ENCODE data around the gene GINS2. TPM values are rescaled to one million over a fixed set of nuclear protein-coding genes. Genes with fewer than 3 reads are reported as not detected.

Gene GINS2
- total RNA-seq, 1 experiment from 2014 or later, result 20.2 TPM

DNA sequence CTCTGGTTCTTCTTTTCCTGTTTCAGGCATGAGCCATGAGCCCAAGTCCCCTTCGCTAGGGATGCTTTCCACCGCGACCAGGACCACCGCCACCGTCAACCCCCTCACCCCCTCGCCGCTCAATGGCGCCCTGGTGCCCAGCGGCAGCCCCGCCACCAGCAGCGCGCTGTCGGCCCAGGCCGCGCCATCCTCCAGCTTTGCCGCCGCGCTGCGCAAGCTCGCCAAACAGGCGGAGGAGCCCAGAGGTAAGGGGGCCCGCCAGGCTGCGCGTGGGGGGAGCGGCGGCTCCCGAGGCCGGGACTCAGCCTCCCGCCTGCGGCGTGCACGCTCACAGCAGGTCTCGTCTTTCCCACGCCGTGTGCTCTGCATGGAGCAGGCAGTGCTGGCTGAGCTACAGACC lies 54.9 kb downstream of the GINS2 start:
- H2AFZ ChIP-seq, result no peak overlapping the region
- H3K9me3 ChIP-seq (ENCODE audit: insufficient read depth, low read depth), result peaks cover 9% of the 10 kb centered on the region
- TF ChIP-seq, protein P1, sequence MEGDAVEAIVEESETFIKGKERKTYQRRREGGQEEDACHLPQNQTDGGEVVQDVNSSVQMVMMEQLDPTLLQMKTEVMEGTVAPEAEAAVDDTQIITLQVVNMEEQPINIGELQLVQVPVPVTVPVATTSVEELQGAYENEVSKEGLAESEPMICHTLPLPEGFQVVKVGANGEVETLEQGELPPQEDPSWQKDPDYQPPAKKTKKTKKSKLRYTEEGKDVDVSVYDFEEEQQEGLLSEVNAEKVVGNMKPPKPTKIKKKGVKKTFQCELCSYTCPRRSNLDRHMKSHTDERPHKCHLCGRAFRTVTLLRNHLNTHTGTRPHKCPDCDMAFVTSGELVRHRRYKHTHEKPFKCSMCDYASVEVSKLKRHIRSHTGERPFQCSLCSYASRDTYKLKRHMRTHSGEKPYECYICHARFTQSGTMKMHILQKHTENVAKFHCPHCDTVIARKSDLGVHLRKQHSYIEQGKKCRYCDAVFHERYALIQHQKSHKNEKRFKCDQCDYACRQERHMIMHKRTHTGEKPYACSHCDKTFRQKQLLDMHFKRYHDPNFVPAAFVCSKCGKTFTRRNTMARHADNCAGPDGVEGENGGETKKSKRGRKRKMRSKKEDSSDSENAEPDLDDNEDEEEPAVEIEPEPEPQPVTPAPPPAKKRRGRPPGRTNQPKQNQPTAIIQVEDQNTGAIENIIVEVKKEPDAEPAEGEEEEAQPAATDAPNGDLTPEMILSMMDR (conservative IDR thresholded peaks at IDR 0.05), result no peak
- no peak for TF ChIP-seq EZH2 (IDR thresholded peaks at IDR 0.05; ENCODE audit: low read depth)
- POLR2A ChIA-PET (ENCODE audit: unreplicated experiment), result no interaction called here
- H3F3A ChIP-seq (ENCODE audit: insufficient read depth, low read depth), result peaks cover 4% of the 10 kb centered on the region; the same call in 1 of the 2 replicates
- intact Hi-C loops (cut with micrococcal nuclease; ENCODE audit: unreplicated experiment), result no loop called here
- BruUV-seq (replicated peaks), result no TSS peak
- H3K4me1 ChIP-seq (replicated peaks; ENCODE audit: insufficient read depth), result no peaks in the 10 kb centered on the region
- H3K4me3 ChIP-seq, result no peak overlapping the region
- H3K79me2 ChIP-seq (ENCODE audit: low read depth), result peaks cover 70% of the 10 kb centered on the region
- peaks cover 5% of the 10 kb centered on the region for H3K36me3 ChIP-seq (ENCODE audit: low read depth)
- H3K27ac ChIP-seq, result no peak overlapping the region
- CTCF ChIA-PET, result no interaction called here
- DNase-seq, result no peak
- H3K9me2 ChIP-seq (ENCODE audit: insufficient read depth), result no peaks in the 10 kb centered on the region
- peaks cover 98% of the 10 kb centered on the region for H4K20me1 ChIP-seq (ENCODE audit: insufficient read depth)
- H3K27me3 ChIP-seq (ENCODE audit: insufficient read depth, low read depth), result no peaks in the 10 kb centered on the region
- no peak overlapping the region for H3K4me2 ChIP-seq

DNA sequence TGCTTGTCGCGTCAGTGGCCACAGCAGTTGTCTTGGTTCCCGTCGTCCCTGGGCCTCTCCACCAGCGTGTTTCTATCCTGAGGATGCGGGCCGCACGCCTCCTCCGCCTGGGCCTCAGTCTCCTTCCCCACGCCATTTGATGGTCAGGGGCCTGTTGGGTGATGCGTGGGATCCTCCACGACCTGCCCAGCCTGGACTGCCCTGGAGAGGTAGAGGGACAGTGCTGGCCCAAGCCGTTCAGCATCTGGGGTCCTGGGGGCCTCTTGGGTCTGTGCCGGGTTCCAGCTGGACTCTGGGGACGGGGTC lies 55.4 kb downstream of the GINS2 start:
- Histone ChIP-seq H4K20me1 (ENCODE audit: insufficient read depth) (peaks cover 99% of the 10 kb centered on the region), H3K79me2 (ENCODE audit: low read depth) (peaks cover 72% of the 10 kb centered on the region), H3K27me3 (ENCODE audit: insufficient read depth, low read depth) (no peaks in the 10 kb centered on the region), H3K4me2 (no peak overlapping the region), H3K4me1 (replicated peaks; ENCODE audit: insufficient read depth) (no peaks in the 10 kb centered on the region), H3K4me3 (no peak overlapping the region), H3K27ac (no peak overlapping the region), H3K36me3 (ENCODE audit: low read depth) (peaks cover 6% of the 10 kb centered on the region), H3K9me3 (ENCODE audit: insufficient read depth, low read depth) (peaks cover 12% of the 10 kb centered on the region), H2AFZ (no peak overlapping the region), H3K9me2 (ENCODE audit: insufficient read depth) (no peaks in the 10 kb centered on the region), H3F3A (ENCODE audit: insufficient read depth, low read depth) (peaks cover 4% of the 10 kb centered on the region; the same call in 1 of the 2 replicates)
- intact Hi-C loops (cut with micrococcal nuclease; ENCODE audit: unreplicated experiment), result no loop called here
- no TSS peak for BruUV-seq (replicated peaks)
- TF ChIP-seq, protein P1 (conservative IDR thresholded peaks at IDR 0.05), result no peak
- no peak for TF ChIP-seq EZH2 (IDR thresholded peaks at IDR 0.05; ENCODE audit: low read depth)
- ChIA-PET CTCF (no interaction called here), POLR2A (ENCODE audit: unreplicated experiment) (no interaction called here)
- no peak for DNase-seq

DNA sequence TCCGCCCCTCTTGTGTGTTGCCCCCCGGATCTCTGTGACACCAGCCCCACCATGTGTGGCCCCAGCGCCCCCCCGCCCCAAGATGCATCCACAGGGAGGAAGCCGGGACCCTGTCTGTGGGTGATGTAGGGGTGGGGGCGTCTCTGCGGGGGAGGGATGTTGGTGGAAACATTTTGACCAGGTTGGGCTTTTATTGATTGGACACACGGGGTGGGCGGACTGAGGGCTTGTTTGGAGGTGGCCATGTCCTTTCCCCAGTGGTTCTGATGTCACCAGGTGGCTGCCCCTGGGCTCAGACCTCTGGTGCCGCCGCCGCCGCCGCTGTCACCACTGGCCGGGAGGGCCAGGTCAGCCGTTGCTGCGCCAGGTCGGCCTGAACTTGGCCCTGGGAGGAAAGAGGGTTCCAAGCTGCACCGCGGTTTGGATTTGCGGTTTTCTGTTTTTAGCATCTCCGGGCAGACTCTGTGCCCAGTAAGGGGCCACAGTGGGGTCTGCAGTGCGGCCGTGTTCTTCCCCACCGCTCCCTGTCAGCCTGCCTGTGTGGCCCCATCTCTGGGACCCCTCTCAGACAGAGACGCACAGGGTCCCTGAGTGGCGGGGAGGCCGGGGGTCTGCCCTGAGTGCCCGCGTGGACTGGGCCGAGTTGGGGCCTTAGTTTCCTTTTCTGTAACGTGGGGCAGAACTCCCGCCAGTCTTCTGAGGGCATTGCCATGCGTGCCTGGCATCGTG lies 55.9 kb downstream of the GINS2 start:
- DNase-seq, result no peak
- intact Hi-C loops (cut with micrococcal nuclease; ENCODE audit: unreplicated experiment), result no loop called here

More for the DNA sequence above, 55.9 kb downstream of the GINS2 start:
- Histone ChIP-seq H3K4me1 (replicated peaks; ENCODE audit: insufficient read depth) (no peaks in the 10 kb centered on the region), H3K9me2 (ENCODE audit: insufficient read depth) (no peaks in the 10 kb centered on the region), H3K27ac (no peak overlapping the region), H3K27me3 (ENCODE audit: insufficient read depth, low read depth) (no peaks in the 10 kb centered on the region), H3K79me2 (ENCODE audit: low read depth) (peaks cover 73% of the 10 kb centered on the region), H3K36me3 (ENCODE audit: low read depth) (peaks cover 6% of the 10 kb centered on the region), H3F3A (ENCODE audit: insufficient read depth, low read depth) (peaks cover 4% of the 10 kb centered on the region; the same call in 1 of the 2 replicates), H3K4me2 (no peak overlapping the region), H3K9me3 (ENCODE audit: insufficient read depth, low read depth) (peaks cover 12% of the 10 kb centered on the region), H4K20me1 (ENCODE audit: insufficient read depth) (peaks cover 99% of the 10 kb centered on the region), H2AFZ (no peak overlapping the region), H3K4me3 (no peak overlapping the region)
- TF ChIP-seq, protein P1 (conservative IDR thresholded peaks at IDR 0.05), result no peak
- TF ChIP-seq EZH2 (IDR thresholded peaks at IDR 0.05; ENCODE audit: low read depth), result no peak
- ChIA-PET POLR2A (ENCODE audit: unreplicated experiment) (no interaction called here), CTCF (no interaction called here)
- no TSS peak for BruUV-seq (replicated peaks)
